COLO668 (cell line): ENCODE data around the gene BANP.
"Not testable (repeated sequence)": the region's sequence is repeated elsewhere in the genome, so short reads cannot be mapped to it uniquely, and the experiment has no call there.

Experiments
- DNase-seq: peaks from one replicate; lab custom pipeline; 2025; ENCODE audit not compliant: unreplicated experiment; lab: John Stamatoyannopoulos, UW

Gene BANP

DNA sequence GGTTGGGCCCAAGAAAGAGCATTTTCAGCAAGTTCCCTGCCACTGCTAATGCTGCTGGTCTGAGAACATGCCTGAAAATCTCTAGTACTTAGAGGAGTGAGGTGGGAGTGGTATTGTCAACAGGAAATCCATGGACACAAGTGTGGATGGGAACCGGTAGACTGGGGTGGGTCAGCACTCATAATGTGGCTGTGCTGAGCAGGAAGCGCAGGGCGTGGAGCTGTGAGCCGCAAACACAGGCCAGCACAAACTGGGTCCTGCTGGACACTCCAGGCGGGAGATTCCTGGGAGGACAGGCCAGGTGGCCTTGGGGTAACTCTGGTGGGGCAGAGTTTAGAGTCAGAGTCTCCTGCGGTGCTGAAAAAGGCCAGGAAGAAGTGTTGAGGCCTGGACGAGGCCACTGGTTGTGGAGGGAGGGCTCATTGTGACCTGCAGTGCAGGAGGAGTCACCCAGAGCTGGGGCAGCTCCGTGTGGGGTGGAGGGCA lies 62.6 kb downstream of the BANP start:
- DNase-seq = no peak

- DNase-seq = no peak
Measured at GRCh38 chr16:88014252-88014781, 63.1 kb downstream of the BANP start.

GRCh38 chr16:88014954-88015805 lies 63.9 kb downstream of the BANP start:
- DNase-seq = no peak

DNA sequence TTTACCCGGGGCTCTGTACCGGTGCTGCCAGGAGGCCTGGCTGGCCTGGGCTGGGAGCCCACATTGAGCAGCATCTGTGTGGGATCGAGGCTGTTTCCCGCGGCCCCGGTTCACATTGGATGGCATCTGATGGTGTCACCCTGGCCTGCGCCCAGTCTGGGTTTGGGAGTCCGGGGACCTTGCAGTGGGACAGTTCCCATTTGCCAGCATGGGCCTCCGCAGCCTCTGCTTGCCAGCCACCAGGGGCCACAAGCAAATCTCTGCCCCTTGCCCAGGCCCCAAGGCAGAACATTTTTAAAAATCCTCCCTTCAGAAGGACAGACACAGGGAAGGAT lies 64.5 kb downstream of the BANP start:
- no peak for DNase-seq

DNA sequence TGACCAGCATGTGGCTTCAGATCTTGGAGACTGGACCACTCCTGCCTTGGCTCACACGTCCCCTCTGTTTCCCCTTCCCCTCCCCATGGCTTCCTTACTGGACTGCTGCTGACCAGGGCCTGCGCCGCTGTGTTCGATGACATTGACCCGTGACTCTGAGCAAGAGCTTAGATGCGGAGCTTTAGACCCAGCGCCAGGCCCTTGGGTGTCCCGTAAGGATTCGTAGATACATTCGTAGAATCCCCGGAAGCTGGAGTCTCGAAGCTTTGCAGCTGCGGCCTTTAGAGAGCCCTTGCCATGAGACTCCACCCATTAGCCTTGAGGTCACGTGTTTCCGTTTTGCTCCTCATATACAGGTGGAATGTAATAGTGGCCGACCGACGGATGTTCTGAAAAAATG lies 65.2 kb downstream of the BANP start:
- DNase-seq = not testable (repeated sequence)

DNA sequence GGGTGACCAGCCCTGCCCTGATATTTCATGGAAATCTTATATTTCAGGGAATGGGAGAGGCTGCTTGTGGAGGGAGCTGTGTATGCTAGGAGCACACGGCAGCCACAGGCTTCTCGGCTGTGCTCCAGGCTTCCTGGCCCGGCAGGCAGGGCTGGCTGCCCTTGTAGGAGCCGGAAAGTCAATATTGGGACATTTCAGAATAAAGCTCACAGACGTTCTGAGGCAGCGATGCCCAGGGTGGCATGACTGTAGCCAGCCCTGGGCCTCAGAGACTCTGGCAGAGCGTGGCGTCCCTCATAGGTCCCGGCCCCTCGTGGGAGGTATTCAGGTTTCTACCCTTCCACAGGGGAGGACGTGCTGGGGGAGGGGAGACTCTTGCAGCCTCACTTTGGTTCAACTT lies 65.7 kb downstream of the BANP start:
- no peak for DNase-seq

- DNase-seq = no peak
Measured at GRCh38 chr16:88017587-88018101, 66.4 kb downstream of the BANP start.

- DNase-seq = not testable (repeated sequence)
Measured at GRCh38 chr16:88018382-88018781, 67.1 kb downstream of the BANP start.

DNA sequence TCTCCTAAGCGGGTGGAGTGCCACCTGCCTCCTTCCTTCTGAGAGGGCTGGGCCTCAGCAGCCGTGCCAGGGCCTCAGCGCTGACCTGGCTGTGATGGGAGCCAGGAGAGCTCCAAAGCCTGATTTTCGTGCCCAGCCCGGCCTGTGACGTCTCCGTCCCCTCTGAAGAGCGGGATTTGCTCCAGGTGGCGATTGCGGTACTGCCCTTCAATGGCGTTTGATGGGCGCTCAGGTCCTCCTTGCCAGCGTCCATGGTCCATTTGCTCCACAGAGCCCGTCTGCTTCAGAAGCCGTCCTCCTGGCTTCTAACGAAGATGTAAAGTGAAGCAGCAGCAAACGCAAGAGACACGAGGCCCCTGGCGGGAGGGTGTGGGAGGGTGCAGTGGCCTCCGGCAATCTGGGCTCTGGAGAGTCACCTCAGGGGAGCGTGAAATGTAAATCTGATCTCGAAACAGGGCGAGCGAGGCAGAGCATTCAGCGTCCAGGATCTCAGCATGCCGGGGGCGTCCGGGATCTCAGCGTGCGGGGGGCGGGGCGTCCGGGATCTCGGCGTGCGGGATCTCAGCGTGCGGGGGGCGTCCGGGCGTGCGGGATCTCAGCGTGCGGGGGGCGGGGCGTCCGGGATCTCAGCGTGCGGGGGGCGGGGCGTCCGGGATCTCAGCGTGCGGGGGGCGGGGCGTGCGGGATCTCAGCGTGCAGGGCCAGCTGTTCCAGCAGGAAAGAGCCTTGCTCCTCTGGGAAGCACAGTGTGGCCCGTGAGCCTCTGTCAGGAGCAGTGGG lies 68.0 kb downstream of the BANP start:
- not testable (repeated sequence) for DNase-seq

DNA sequence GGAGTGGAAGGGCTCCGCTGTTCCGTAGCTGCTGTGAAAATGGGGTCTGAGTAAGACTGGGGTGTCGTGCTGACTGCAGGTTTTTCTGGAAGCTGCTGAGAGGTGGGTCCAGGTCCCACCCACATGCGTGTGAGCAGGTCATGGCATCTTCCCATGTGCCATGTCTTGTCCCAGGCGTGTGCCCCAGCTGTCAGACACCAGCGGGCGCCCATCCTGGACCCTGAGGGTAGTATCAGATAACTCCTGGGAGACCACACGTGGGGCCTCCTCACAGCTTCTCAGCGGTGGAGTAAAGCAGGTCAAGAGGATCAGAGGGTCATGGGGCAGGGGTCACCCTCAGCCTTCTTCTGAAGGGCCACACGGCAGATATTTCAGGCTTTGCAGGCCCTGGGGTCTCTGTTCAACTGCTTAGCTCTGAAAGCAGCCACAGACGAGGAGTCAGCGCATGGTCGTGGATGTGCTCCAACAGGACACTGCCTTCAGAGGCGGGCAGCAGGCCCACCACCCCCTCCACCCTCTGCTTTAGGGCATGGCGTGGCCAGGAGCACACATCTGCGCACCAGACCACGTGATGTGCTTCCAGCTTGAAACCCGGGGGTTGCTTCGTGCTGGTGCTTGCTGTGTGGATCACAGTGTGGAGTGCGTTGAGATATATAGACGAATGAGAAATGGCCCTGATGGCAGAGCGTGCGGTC lies 68.7 kb downstream of the BANP start:
- DNase-seq = no peak

GRCh38 chr16:88020516-88020885 lies 69.3 kb downstream of the BANP start:
- DNase-seq = no peak

DNA sequence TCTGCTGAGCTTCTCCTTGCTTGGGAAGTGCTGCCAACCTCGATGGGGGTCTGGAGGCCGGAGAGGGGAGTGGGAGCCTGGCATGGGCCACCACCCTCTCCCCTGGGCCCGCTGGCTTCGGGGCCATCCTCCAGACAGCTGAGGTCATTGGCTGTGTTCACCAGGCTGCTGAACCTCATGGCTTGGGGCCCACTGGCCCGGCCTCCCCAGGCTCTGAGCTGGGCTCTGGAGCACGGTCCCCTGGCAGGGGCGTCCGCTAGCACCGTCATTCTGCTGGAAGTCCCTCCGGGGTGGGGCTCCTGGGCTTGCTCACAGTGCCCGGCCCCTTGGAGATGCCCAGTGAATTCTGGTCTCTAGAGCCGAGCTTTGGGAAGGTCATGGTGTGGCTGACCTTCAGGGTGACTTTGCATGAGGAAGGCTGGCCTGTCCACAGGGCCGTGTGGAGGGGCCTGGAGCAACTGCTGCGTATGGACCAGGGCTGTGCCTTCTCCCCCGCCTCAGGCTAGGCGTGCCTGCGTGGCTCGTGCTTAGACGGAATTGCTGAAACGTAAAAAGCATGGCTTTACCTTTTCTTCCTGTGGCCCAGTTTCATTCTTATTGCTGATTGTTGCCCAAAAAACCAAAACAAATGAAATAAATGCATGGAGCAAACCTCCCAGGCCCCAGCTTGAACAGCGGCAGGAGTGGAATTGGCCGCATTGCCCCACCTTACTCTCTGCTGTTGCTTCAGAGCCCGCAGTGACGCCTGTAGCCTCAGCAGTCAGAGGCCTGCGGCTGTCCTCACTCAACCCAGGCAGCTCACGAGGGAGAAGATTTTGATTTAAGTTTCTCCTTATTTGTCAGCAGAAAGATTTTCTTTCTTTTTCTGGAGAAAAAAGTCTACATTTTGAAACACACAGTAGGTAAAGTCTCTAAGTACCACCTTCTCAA lies 70.1 kb downstream of the BANP start:
- not testable (repeated sequence) for DNase-seq

GRCh38 chr16:88022076-88023042 lies 71.1 kb downstream of the BANP start:
- no peak for DNase-seq

DNA sequence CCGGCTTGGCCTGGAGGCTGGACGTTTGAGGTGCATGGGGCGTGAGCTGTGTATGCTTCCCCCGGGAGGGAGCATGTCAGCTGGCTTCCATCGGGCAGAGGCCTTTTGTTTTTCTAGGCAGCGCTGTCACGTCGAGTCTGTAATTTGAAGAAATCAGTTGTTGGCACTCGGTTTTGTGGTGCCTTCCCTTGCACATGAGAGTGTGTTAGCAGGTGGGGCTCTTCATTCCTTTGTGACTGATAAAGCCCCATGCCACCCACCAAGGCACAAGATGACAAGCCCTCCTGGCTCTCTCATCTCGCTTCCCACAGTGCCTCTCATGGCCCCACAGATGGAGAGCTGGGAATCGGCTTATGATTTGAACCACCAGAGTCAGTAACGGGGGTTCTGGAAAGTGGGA lies 72.1 kb downstream of the BANP start:
- DNase-seq = no peak

DNA sequence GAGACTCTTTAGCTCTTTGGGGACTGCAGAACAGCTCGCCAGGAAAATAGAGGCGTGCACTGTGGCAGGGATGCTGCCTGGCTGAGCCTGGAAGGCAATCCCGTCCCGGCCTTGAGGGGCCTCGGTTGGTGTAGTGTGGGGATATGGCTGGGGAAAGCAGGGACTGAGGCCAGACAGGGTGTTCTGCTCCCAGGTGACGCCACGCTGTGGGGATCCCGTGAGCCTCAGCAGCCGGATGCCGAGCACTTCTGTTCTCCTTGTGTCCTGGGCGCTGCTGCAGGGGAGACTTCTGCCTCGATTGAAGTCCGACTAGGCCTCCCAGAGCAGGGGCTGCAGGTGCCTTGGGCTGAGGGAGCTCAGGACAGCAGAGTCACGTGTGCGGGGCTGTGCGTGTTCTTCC lies 72.6 kb downstream of the BANP start:
- no peak for DNase-seq

DNA sequence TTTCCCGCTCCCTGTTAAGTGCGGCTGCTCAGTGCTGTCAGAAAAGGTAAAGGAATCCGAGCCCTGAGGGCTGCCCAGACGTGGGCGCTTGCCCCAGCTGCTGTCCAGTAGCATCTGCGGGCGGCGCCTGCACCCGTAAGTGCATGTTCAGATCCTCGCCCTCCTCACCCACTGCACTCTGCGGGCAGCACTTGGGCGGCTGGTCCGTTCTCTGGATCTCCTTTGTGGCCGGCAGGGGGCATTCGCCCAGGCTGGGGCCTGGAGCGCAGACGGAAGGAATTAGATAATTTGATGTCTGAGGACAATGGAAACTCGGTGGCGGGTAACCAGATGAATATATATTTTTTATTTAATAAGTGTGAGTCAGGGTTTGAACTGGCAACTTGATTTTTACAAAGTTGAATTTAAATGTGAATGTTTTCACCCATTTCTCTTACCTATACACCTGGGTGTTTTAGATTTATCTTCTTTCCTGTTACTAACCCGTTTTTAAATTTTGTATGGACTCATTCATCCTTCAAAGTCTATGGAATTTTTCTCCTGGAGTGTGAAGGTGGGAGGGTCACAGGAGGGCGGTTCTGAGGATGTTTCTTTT lies 73.4 kb downstream of the BANP start:
- peak; percentile 8 for DNase-seq

GRCh38 chr16:88025086-88025492 lies 73.9 kb downstream of the BANP start:
- DNase-seq = not testable (repeated sequence)

DNA sequence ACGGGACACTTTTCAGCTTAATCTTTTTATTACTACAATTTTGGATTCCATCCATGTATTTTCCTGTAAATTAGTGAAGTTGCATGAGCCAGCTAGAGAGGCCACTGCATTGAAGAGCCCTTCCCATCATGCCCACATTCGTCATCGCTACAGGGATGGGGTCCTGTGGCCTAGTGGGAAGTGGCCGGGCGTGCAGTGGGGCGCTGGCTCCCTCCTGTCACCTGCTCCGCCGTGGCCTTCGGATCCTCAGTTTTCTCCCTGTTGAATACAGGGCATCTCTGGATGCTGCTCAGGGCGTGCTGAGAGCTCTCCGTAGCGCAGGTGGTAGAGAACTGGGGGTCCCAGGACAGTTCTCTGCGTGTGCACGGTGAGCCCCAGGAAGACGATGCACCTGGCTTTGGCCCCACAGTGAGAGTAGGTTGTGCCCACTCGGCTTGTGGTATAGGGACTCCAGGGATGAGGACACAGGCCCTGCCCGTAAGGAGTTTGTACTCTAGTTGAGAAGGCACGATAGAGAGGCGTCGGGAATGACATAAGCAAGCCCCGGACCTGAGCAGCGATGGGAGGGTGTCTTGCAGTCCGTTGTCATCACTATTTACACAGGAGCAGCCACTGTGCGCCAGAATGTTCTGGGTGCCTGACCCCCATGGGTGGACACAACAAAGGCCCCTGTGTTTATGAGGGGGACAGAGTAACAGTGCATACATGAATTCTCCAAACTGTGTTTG lies 74.8 kb downstream of the BANP start:
- not testable (repeated sequence) for DNase-seq
